GM19438 (cell line): Measurements from ENCODE around the gene CDK18.

ENCODE experiments used
- ATAC-seq: cut with Tn5 transposase; IDR thresholded peaks from one replicate; pipeline ENCODE4 v1.9.1; 2021; ENCODE audit warnings: low read depth; ENCODE audit not compliant: unreplicated experiment

The CDK18 gene

GRCh38 chr1:205535096-205535495, 30.6 kb downstream of the CDK18 start:
- ATAC-seq: no peak

DNA sequence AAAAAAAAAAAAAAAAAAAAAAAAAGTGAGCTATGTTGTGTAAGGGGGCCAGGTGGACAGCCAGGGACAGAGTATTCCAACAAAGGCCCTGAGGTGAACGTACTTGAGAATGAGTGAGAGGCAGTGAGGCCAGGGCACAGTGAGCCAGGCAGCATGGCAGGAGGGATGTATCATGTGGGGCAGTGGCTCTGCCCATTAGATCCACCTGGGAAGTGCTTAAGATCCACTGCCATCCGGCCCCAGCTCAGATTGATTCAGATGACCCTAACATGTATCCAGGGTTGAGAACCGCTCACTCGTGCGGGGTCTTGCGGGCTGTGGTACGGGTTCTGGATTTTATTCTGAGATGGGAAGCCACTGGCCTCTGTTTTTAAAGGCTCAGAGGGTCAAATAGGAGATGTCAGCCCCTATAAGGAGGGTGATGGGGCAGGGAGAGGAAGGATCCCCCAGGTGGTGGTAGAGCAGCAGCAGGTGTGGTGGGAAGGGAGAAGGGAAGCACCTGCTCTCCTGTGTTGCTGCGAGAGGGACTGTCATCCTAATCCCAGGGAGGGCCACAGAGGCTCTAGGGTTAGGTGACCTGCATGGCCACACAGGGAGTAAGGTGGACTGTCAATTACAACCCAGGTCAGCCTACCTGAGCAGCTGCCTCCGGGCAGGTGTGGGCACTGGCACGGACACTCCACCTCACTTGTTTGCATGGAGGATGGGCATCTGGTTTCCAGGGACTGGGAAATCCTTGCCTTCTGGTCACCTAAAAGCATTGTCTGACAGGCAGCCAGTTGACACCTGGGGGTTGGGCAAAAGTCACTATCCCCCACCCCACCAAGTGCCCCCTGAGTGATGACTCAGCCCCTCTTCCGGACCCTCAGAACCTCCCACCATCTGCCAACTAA, 31.6 kb downstream of the CDK18 start:
- no peak for ATAC-seq

- no peak for ATAC-seq
These were observed 32.4 kb downstream of the CDK18 start for GRCh38 chr1:205536759-205537361.

DNA sequence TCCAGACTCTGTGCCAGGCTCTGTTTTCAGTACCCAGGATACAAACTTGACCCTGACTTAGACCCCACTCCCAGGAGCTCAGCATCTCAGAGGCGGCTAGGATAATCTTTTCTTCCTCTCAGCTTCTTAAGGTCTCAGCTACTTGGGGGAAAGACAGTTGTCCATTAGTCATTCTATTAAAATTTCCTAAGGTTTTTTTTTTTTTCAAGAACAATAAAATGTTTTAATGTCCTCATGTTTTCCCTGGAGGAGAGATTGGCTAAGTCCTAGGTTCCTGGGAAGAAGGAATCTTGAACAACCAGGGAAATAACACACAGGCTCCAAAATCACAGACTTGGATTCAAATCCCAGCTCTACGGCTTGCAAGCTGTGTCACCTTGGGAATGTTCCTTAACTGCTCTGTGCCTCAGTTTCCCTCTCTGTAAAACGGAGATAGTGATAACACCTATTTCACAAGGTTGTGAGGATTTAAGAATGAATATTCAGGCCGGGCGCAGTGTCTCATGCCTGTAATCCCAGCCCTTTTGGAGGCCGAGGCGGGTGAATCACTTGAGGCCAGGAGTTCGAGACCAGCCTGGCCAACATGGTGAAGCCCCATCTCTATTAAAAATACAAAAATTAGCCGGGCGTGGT, 33.0 kb downstream of the CDK18 start:
- ATAC-seq: no peak

DNA sequence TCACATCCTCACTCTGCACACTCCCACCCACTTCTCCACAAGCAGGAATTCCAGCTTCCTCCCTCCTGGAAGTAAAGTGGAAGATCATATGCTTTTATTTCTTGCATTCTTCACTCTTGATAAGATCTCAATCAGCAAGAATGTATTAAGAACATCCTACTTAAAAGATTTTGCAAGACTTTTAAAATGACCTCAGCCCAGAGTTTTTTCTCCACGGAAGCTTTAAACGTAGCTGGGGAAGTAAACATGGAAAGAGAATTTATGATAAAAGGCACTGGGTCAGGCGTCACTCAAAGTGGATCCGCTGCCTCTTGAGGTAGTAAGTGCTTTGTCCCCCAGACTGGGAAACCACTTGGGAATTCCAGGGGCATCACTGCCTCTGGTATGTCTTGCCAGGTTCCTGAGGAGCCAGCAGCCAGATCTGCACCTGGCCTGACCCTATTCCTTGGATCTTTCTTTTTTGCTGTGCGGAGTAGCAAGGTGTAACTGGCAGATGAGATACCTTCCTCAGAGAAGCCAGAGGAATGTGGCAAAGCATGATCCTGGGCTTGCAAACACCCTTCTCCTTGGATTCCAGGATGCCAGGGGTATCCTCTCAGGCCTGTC, 33.9 kb downstream of the CDK18 start:
- ATAC-seq: no peak

- no peak for ATAC-seq
These were observed 36.9 kb downstream of the CDK18 start for GRCh38 chr1:205541161-205541886.

DNA sequence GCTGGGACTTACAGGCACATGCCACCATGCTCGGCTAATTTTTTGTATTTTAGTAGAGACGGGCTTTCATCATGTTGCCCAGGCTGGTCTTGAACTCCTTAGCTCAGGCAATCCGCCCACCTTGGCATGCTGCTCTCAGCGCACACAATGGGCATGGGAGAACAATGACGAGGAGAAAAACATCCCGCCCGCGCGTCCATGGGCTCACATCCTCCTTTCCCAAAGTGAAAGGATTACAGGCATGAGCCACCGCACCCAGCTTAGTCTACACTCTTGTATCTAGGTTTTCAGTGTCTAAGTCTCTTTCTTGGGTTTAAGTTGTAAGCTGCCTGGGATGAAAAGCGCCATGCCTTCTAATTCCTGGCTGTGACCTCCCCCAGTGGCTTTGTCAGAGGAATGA, 37.9 kb downstream of the CDK18 start:
- no peak for ATAC-seq

DNA sequence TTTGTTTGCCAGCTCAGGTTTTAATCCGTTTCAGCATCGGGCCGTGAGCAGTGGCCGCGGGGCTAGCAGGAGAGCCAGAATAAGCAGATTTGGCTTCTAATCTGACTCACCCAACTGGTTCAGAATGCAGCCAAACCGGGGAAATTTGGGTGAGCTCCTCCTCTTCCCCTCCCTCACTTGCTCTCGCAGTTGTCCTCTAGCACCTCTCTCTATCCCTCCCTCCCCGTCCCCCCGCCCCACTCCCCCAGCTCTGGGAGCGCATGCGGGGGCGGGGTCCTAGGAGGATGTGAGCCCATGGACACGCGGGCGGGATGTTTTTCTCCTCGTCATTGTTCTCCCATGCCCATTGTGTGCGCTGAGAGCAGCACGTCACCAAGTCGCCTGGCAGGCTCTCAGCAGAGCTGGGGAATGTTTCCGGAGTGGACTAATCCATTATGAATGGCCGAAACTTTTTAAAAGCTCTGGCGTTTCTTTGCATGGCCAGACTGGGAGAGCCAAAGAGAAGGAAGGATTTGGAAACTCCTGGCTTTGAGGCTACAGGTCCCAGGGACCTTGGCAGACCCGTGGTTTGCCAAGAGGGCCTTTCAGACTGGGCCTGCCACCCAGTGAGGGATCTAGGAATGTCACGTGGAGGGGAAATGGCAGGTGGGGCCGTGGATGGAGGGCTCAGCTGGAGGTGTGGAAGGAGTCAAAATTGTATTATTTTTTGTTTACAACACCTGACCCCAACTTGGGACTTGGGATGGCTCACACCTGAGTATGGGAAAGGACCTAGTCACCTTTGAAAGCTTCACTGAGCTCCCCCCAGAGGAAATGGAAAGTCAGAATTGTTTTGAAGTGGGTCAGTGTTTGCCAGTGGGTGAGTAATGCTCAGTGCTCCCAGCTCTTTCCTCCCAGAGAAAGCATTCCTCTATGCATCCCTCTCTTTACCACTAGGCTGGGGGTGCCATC, 39.2 kb downstream of the CDK18 start:
- ATAC-seq: no peak

- ATAC-seq: no peak
These were observed 40.8 kb downstream of the CDK18 start for GRCh38 chr1:205545001-205545919.

- ATAC-seq: no peak
These were observed 41.5 kb downstream of the CDK18 start for GRCh38 chr1:205545991-205546390.

GRCh38 chr1:205546541-205546940, 42.1 kb downstream of the CDK18 start:
- no peak for ATAC-seq

DNA sequence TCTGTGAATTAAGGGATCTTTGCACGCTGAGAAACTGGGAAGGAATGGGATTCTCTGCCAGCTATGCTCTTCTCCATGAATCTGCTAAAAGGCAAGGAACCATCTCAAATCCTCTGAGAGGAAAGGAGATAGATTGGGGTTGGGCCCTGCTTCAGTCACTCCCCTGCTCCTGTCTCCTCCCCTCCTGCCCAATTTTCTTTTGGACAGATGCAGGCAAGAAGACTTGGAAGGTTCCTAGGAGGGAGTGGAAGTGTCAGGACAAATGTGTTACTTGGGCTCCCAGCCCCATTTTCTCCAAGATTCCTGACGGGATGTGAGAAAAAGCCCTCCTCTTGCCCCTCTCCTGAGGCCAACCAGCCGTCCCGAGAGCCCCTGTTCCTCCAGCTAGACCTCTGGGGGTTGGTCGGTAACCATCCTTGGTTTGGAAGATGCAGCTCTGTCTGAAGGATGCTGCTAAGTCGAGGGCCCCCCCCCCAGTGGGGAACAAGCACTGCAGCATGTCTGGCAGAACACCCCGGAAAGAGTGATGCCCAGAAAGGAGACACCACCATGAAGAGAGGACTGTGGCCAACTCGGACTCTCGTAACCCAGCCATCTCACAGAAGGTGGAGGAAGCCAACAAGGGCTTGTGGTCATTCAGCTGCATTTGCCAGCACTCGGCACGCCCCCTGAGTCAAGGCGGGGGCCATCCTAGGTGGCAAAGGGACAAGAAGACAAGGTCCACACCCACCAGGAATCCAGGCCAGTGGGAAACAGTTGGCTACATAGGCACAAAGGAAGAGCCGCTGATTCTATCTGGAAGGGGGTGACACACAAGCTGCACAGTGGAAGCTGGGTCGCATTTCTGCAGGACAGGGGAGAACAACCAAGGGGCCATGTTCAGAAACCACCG, 43.7 kb downstream of the CDK18 start:
- no peak for ATAC-seq

DNA sequence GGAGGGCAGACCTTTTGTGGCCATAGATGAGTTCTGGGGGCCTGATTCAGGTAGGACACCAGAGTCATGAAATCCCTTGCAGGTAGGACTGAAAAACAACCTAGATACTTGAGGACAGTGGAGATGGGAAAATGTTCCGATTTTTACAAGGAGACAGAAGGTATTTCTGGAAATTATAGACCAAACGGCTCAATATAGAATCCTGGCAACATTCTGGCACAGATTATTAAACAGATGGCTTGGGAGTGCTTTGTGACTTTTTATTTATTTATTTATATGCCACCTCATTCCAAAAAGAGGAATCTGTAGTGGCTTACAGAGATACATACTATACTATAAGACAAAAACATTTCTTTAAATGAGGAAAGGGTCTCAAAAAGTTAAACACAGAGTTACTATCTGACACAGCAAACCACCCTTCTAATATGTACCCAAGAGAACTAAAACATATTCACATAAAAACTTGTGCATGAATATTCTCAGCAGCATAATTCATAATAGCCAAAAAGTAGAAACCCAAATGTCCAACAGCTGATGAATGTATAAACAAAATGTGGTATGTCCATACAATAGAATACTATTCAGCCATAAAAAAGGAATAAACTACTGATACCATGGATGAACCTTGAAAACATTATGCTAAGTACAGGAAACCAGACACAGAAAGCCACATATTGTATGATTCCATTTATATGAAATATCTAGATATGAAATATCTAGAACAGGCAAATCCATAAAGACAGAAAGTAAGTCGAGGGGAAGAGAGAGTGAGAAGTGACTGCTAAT, 49.8 kb downstream of the CDK18 start:
- no peak for ATAC-seq

DNA sequence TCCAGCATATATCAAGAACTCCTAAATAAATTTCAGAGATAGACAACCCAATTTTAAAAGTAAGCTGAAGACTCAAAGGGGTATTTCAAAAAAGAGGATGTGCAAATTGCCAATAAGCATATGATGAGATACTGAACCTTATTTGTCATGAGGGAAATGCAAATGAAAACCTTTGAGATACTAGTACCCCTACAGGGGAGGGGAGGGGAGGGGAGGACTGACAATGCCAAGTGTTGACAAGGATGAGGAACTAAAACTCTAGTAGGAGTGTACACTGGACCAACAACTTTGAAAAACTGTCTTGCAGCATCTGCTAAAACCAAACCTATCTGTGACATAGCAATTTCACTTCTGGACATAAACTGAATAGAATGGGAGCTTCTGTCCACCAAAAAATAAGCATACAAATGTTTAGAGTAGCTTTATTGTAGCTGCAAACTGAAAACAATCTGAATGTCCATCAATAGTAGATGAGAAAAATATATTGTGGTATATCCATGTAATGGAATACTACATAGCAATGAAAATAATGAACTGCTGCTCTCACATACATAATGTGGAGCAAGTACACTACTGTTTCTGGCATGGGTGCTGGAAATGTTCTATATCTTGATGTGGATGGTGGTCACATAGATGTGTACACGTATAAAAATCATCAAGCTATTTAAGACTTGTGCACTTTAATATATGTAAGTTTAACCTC, 57.2 kb downstream of the CDK18 start:
- ATAC-seq: no peak

GRCh38 chr1:205563927-205564441, 59.5 kb downstream of the CDK18 start:
- no peak for ATAC-seq

GRCh38 chr1:205565799-205566198, 61.3 kb downstream of the CDK18 start:
- ATAC-seq: no peak
